Thyroid gland (tissue), 4 donors: ENCODE results near the gene TEX261. TPM values are rescaled to one million over a fixed set of nuclear protein-coding genes. Genes with fewer than 3 reads are reported as not detected.
"Not testable (repeated sequence)": the region's sequence is repeated elsewhere in the genome, so short reads cannot be mapped to it uniquely, and the experiment has no call there.

Source experiments
- DNase-seq, 2 donors: peaks; one replicate each; pipeline ENCODE4 v3.0.0-alpha.2; 2019
- H3K27ac ChIP-seq, 3 donors: fragments of 200-600 bp; sonication (generic); 1 replicate in 2 of 3; 2 replicates in 1 of 3; pipeline ENCODE4 v1.5.1; 2016 to 2019; ENCODE audit warnings: mild to moderate bottlenecking in 1 of 3, moderate library complexity in 1 of 3
- H3K27me3 ChIP-seq: fragments of 200-600 bp; sonication (generic); one replicate; pipeline ENCODE4 v1.5.1; 2019
- H3K36me3 ChIP-seq, 2 donors: fragments of 200-600 bp; sonication (generic); one replicate each; pipeline ENCODE4 v1.5.1; 2016 to 2019
- H3K4me1 ChIP-seq, 2 donors: fragments of 200-600 bp; sonication (generic); one replicate each; pipeline ENCODE4 v1.5.1; 2017 to 2019
- H3K4me3 ChIP-seq, 3 donors: fragments of 200-600 bp; sonication (generic); replicated peaks in 1 of 3; 1 replicate in 2 of 3; 2 replicates in 1 of 3; pipeline ENCODE4 v1.5.1; 2016; ENCODE audit warnings: mild to moderate bottlenecking in 1 of 3
- H3K9me3 ChIP-seq: fragments of 200-600 bp; sonication (generic); one replicate; pipeline ENCODE4 v1.5.1; 2017
- CTCF ChIP-seq, 6 experiments: fragments of 200-600 bp in 3 of 6; fragments of 450-650 bp in 3 of 6; sonication (generic) in 3 of 6; IDR thresholded peaks; one replicate each; pipeline ENCODE4 v1.5.1; 2016 to 2019; ENCODE audit warnings: antibody characterized with exemption in 6 of 6, mild to moderate bottlenecking in 2 of 6, inconsistent platforms in 1 of 6, moderate library complexity in 1 of 6
- POLR2A ChIP-seq, 2 donors: fragments of 450-650 bp; IDR thresholded peaks; one replicate each; pipeline ENCODE4 v1.6.1; 2017; ENCODE audit warnings: antibody characterized with exemption in 2 of 2, mild to moderate bottlenecking in 2 of 2, moderate library complexity in 1 of 2
- WGBS, 2 donors: methylation state at CpG; one replicate each; pipeline ENCODE4 v1.1.5; 2017; 5-methylcytosine and 5-hydroxymethylcytosine counted together
- intact Hi-C: fragments of 100-400 bp; cut with DNase I; formaldehyde crosslinking; loops from one replicate; pipeline ENCODE4 v1.15.1; 2023
- total RNA-seq, 4 donors: library from RNA; depleted of rRNA; stranded (reverse); fragments of >200 nt; gene quantifications; one replicate each; pipeline ENCODE4 v1.2.3, GENCODE V29; 2016

TEX261 gene
- total RNA-seq, 4 donors from 2014 or later: 37.9 to 67.7 (median 51.4) TPM

- Histone ChIP-seq H3K27me3 (no peaks in the 10 kb centered on the region), H3K4me1 (peaks cover 0 to 6% of the 10 kb centered on the region in 2 donors), H3K4me3 (no peak overlapping the region), H3K36me3 (no peaks in the 10 kb centered on the region), H3K27ac (no peak overlapping the region), H3K9me3 (no peaks in the 10 kb centered on the region)
- intact Hi-C loops: no loop called here
- 91 to 92% methylated on average over 8 of the region's 8 CpGs for WGBS, 2 donors
- no peak for DNase-seq
- TF ChIP-seq CTCF (IDR thresholded peaks at IDR 0.05) (no peak), POLR2A (IDR thresholded peaks at IDR 0.05) (no peak)
Observed at GRCh38 chr2:71018625-71019024, 24.0 kb upstream of the TEX261 start.

GRCh38 chr2:71011786-71012185 is 17.1 kb upstream of the TEX261 start:
- H3K4me1 ChIP-seq, H3K27me3 ChIP-seq, intact Hi-C loops, H3K9me3 ChIP-seq, H3K36me3 ChIP-seq, H3K4me3 ChIP-seq, H3K27ac ChIP-seq, DNase-seq: not testable (repeated sequence)
- WGBS, 2 donors: 23 to 27% methylated on average over 6 of the region's 6 CpGs

- intact Hi-C loops: no loop called here
- 61 to 65% methylated on average over 7 to 12 of the region's 13 CpGs for WGBS, 2 donors
- Histone ChIP-seq H3K9me3 (no peaks in the 10 kb centered on the region), H3K4me1 (peaks cover 0 to 3% of the 10 kb centered on the region in 2 donors), H3K36me3 (no peaks in the 10 kb centered on the region), H3K4me3 (no peak overlapping the region), H3K27ac (no peak overlapping the region), H3K27me3 (no peaks in the 10 kb centered on the region)
- TF ChIP-seq CTCF (IDR thresholded peaks at IDR 0.05) (no peak), POLR2A (IDR thresholded peaks at IDR 0.05) (no peak)
- peak; percentile 22 to 29 for DNase-seq
Observed at GRCh38 chr2:71008342-71008741, 13.7 kb upstream of the TEX261 start.

- Histone ChIP-seq H3K36me3 (no peaks in the 10 kb centered on the region), H3K4me3 (no peak overlapping the region), H3K27me3 (no peaks in the 10 kb centered on the region), H3K27ac (no peak overlapping the region), H3K4me1 (peaks cover 0 to 3% of the 10 kb centered on the region in 2 donors), H3K9me3 (no peaks in the 10 kb centered on the region)
- intact Hi-C loops: no loop called here
- DNase-seq: no peak
- 83 to 89% methylated on average over 3 to 4 of the region's 5 CpGs for WGBS, 2 donors
- TF ChIP-seq POLR2A (IDR thresholded peaks at IDR 0.05): no peak
- no peak for TF ChIP-seq CTCF (IDR thresholded peaks at IDR 0.05)
Observed at GRCh38 chr2:71006955-71007799, 12.5 kb upstream of the TEX261 start.

- TF ChIP-seq POLR2A (IDR thresholded peaks at IDR 0.05): no peak
- no peak for TF ChIP-seq CTCF (IDR thresholded peaks at IDR 0.05)
- no peak for DNase-seq
- intact Hi-C loops: no loop called here
- Histone ChIP-seq H3K27me3 (no peaks in the 10 kb centered on the region), H3K4me3 (no peak overlapping the region), H3K4me1 (peaks cover 0 to 4% of the 10 kb centered on the region in 2 donors), H3K27ac (no peak overlapping the region), H3K36me3 (no peaks in the 10 kb centered on the region), H3K9me3 (no peaks in the 10 kb centered on the region)
- WGBS, 2 donors: 37 to 65% methylated on average over 2 of the region's 2 CpGs
Observed at GRCh38 chr2:71006323-71006722, 11.7 kb upstream of the TEX261 start.
